Bone marrow (tissue), 2 donors: ENCODE data around the gene POU1F1.
A peak's percentile ranks its signal among the peaks of the same experiment; 100 is the strongest.
"Not testable (repeated sequence)": the region's sequence is repeated elsewhere in the genome, so short reads cannot be mapped to it uniquely, and the experiment has no call there.

Experiments
- DNase-seq, 2 donors: peaks; one replicate each; lab custom pipeline; 2025; lab: John Stamatoyannopoulos, UW

The POU1F1 gene, protein sequence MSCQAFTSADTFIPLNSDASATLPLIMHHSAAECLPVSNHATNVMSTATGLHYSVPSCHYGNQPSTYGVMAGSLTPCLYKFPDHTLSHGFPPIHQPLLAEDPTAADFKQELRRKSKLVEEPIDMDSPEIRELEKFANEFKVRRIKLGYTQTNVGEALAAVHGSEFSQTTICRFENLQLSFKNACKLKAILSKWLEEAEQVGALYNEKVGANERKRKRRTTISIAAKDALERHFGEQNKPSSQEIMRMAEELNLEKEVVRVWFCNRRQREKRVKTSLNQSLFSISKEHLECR

DNA sequence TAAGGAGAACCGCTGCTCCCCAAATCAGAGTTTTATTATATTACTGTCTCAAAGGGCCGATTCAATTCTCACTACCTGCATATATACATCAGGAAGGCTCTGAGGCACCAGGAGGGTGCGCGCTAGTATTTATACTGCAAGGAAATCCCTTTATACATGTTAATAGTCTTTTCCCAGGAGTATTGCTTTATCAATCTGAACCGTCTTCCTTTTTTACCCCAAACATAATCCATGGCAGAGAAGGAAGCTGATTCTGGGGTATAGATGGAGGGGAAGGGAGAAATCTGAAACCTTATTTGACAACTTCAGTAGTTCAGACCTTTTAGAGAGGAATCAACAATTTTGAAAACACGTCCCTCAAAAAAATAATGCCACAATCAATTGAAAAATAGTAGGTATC is at the start of gene POU1F1:
Gene POU1F1 (minus strand): TSS at position 101 of the 400 bp plus-strand sequence. CDS start 122 bp downstream, outside the sequence.
- DNase-seq: no peak

DNA sequence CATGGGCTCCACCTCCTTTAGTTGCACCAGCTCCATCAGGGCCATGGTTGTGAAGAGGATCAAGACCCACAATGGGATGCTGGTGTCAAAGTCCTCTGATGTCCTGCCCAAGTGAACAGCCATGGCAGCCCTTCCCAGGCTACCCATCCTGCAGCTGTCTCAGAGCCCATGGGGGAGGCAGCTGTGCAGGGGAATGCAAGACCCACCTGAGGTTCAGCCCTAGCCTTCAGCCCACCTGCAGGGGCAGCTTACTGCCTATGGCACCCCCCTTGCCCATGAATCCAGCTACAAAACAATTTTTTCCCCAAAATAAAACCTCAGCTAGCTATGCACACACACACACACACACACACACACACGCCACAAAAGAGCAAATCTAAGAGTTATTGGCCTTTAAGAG is 48.2 kb upstream of the POU1F1 start:
- no peak for DNase-seq

DNA sequence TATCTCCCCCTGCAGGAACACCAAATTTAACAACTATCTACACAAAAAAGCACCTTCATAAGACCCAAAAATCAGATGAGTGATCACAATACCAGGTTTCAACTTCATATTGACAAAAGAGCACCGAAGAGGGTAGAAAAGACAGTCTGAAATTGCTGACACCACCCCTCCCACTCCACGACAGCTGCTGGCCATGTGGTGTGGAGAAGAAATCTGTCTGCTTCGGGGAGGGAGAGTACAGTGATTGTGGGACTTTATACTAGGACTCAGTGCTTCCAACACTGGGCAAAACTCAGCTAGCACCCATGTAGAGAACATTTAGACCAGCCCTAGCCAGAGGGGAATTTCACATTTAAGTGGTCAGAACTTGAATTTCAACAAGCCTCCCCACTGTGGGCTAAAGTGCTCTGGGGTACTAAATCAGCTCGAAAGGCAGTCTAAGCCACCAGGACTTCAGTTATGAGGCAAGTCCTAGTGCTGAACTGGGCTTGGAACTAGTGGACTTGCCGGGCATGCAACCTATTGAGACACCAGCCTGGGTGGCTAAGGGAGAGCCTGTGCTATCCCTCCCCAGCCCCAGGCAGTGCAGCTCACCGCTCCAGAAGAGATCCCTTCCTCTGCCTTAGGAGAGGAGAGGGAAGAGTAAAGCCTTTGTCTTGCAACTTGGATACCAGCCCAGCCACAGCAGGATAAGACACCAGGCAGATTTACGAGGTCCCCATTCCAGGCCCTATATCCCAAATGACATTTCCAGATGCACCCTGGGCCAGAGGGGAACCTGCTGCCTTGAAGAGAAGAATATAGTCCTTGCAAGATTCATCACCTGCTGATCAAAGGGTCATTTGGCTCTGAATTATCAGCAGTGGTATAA is 44.6 kb upstream of the POU1F1 start:
- DNase-seq: no peak

DNA sequence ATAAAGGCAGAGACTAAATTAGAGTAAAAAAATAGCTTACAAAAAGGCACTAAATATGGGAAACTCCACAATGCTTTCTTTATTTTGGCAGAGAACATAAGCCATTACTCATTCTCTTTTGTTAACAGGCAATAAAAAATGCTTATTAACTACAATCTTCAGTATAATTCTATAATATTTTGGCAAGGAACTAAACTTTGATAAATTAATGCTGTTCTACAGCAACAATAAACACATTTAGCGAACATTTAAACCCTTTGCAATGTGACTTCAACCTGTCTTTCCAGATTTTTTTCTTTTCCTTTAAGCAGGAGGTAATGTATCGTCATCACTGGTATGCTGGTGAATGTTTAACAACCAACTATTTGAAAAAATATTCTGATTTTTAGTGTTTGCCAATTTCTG is 42.2 kb upstream of the POU1F1 start:
- DNase-seq: no peak

DNA sequence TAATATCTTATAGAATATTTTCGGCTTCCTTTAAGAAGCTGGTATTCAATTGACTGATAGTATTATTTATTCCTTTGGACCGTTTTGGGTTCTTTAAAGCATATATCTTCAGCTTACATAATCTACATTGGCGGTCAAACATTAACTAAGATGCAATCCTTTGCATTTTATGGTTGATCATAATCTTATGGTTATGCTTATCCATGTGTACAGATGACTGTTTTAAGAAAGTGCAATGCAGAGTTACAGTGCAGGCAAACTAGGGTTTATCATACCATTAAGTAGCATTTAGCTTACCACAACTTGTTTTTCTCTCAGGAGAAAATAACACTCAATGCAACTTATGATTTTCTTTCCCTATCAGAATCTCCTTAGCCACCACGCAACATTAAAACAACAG is 41.4 kb upstream of the POU1F1 start:
- DNase-seq: no peak

DNA sequence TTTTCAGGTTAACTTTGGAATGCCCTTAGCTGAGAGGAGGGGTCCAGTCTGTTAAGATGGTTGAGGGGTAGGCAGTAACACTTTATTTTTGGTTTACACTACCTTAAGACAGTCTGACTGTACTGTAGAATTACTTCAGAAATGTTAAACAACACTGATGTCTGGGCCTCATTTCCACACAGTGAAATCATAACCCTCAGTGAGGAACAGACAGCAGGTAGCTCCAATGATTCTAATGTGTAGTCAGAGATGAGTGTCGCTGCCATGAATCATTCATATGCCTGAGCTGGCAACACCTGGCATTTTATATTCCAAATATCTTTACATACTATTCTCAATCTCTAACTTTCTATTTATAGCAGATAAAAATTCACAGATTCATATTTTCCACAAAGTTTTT is 37.3 kb upstream of the POU1F1 start:
- DNase-seq: no peak

DNA sequence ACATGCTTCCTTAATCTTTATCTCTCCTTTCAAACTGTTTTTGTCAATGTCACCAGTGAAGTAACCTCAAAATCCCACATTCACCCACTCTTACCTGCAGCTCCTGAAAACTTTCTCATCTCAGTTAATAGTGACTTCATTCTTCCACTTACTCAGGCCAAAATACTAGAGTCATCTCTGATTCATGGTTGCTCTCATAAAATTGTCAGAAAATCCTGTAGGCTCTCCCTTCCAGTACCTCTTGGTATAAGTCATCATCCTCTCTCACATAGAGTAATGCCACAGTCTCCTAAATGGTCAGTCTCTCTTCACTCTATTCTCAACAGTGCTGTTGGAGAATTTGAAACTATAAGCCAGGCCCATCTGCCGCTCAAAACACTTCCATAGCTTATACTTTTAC is 34.9 kb upstream of the POU1F1 start:
- no peak for DNase-seq

DNA sequence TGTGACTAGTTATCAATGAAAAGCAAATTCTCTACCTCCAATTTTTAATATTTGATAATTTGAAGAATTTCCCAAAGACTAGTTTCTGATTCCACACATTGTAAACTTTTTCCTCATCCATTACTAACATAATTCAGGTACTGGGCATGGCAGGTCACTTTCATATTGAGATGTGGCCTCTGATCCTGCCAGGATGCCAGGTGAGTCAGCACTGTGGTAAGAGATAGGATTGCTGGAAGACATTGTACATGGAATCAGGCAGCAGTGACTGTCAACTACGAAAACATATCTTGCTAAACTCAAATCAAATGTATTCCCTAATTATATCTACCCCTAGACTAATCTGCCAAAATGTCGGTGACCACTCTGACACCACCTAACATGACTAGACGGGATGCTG is 33.2 kb upstream of the POU1F1 start:
- DNase-seq: no peak

DNA sequence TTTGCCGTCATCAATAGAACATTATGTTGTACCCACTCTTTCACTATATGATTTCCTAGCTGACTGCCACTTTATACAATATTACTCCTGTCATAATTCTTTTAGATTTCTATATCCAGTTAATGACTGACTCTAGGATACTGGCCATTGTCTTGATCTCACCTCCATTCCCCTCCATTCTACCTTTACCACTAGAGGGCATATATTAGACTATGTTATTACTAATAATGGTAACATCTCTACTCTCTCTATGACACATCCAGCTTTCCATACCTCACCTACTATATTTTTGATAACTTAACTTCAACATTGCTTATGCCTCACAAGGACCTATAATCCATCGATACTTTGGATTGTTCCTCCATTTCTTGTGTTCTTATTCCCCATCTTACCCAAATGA is 31.4 kb upstream of the POU1F1 start:
- DNase-seq: no peak

DNA sequence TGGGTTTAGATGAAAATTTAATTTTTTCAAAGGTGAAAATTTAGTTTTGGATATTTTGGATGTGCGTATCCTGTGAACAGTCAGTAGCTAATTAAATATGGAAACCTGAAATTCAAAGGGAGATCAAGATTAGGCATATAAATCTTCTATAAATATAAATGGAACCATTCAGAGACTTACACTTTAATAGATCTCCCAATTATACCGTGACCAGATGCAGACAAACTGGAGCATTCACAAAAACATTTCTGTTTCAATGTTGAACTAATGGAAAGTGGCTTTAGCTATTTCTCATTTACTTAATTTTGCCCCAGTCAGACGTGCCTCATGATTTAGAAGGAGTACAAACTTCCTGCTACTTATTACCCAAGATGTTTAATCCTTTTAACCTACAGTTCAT is 29.1 kb upstream of the POU1F1 start:
- DNase-seq: no peak

DNA sequence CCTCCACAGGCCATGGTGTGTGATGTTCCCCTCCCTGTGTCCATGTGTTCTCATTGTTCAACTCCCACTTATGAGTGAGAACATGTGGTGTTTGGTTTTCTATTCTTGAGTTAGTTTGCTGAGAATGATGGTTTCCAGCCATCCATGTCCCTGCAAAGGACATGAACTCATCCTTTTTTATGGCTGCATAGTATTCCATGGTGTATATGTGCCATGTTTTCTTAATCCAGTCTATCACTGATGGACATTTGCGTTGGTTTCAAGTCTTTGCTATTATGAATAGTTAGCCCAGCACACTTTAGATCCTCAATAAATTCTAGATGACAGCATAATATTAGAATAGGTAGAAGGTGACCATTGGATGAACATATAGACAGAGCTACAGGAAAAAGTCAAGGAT is 28.6 kb upstream of the POU1F1 start:
- not testable (repeated sequence) for DNase-seq

DNA sequence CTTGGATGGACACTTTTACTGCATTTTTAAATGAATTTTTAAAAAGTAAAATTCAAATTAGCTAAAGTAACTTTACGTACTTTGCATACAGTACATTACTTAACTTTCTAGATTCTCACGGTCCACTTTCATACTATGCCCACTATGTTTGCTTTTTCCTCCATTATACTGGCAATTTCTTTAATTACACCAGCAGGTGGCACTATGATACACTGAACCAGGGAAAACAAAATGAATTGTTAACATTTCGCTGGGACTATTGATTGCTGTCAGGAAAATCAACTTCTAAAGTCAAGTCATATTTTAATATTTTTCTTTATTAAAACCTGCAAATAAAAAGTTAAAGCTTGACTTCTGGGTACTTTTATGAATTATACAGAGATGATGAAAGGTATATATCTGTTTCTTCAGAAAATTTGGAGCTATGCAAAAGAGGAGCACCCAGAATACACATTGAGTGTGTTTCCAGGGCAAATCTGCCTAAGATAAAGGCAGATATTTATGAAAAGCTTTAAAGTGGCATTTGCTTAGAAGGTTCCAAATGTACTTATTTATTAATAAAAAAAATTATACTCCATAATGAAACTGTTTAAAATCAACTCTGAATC is 21.8 kb upstream of the POU1F1 start:
- peak in 1 of 2 donors; percentile 56 for DNase-seq

DNA sequence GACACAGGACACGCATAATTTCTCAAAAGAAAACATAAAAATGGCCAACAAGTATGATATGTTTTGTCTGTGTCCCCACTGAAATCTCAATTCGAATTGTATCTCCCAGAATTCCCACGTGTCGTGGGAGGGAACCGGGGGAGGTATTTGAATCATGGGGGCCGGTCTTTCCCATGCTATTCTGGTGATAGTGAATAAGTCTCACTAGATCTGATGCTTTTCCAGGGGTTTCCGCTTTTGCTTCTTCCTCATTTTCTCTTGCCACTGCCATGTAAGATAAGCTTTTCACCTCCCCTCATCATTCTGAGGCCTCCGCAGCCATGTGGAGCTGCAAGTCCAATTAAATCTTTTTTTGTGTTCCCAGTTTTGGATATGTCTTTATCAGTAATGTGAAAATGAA is 12.1 kb upstream of the POU1F1 start:
- DNase-seq: no peak

DNA sequence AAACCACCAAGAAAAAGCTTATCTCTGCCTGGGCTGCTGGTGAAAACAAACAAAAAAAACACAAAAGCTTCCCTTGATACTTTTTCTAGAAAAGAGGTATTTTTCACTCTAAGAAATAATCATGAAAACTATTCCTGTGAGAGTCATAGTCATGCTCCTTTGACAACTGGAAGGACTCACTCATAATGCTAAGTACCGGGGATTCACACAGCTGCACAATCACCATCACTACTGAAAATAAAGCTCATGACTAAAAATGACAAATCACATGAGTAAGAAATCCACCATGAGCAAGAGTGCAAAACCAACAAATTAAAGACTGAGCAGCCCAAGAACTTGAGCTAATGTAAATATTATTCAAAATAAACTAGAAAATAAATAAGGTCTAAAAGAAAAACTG is 10.6 kb upstream of the POU1F1 start:
- no peak for DNase-seq

DNA sequence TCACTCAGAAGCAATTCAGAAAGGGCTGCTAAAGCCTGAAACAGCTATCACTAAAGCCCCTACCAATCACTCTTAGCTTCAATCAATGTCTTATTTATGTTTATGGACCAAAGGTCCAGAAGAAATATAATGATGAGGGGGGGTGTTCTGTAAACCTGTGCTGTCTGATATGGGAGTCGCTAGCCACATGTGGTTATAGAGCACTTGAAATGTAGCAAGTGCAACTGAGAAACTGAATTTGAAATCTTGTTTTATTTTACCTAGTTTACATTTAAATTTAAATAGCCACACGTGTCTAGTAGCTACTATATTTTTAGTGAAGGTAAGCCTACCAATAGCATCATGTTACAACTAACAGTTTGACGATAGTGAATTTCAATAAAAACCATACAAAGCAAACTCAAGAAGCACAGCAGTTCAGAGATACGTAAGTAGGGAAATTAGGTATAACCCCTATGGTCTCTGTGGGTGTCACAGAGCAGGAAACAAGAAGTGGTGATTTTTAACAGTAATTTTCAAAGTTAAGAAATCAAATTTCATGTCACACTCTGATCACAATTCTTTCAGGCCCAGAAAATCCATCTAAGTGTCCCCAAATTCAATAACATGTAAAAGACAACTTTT is 3.6 kb downstream of the POU1F1 start:
- DNase-seq: no peak

DNA sequence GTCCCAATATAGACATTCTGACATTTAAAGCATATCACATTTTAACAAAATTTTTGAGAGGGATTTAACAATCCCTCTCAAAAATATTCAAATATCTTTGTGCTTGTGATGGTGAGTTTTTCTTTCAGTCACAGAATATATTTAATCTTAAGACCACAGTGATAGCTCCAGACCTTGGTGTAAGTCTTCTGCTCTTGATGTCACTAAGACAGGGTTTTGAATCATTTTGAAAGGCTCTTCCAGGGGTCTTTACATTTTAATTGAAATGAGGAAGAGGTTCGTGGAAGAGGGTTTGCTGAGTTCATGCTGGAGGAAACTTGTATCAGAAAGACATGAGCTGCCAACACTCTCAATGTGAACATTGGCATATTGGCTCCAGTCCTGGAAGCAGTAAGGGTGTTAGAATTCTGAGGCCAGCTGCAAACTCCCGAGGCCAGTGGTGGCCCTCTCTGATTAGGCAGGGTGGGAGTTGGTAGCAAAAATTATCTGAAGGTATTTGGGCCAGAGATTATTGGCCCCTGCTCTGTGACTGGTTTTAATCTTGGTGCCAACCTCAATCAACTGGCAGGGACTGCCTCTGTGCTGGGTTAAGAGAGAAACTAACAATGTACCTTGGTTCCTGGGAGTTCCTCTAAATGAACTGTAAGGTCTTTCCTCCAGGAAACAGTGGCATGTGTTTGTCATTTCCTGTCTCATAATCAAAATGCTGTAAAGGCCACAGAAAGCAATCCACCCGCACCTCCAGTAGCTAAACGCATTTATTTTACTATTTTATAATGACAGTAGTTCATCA is 5.3 kb downstream of the POU1F1 start:
- DNase-seq: peak in 1 of 2 donors; percentile 71

DNA sequence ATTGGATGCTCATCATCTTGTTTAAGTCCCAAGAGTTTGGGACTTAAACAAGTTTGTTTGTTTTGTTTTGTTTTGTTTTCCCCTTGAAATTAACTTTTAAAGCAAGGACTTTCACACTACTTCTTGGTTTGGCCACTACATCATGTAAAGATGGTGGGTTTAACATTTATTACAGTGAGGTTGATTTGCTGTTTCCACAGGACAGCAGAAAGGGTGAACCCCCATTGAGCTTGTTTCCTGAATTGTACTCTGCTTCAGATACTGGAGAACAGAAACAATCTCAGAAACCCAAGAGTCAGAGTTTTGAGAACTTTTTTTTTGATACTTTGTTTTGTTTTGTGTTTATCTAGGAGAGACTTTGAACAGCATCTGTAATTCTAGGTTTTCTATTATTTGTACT is 6.7 kb downstream of the POU1F1 start:
- no peak for DNase-seq

DNA sequence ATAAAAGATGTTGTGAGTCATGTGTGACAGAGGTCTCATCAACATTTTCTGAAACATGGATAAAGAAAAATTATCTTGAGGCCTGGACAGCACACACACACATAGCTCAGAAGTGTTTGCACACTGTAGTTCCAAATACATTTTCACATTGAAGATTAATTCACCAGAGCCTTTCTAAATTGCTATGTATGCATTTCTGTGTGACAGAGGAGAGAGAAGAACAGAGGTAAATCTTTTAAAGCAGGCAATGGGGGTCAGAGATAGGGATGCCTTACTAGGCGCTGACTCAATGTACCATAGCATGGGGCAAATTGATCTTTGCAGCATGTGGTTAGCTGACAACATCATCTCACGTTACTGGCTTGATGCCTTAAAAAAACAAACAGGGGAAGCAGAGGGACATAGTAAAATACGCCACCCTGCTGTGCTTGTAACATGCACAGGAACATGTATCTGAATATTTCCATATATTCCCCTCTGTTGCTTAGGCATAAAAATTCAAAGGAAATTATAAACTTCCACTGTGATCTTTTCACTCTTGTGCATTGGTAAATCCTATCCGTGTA is 7.7 kb downstream of the POU1F1 start:
- DNase-seq: no peak

DNA sequence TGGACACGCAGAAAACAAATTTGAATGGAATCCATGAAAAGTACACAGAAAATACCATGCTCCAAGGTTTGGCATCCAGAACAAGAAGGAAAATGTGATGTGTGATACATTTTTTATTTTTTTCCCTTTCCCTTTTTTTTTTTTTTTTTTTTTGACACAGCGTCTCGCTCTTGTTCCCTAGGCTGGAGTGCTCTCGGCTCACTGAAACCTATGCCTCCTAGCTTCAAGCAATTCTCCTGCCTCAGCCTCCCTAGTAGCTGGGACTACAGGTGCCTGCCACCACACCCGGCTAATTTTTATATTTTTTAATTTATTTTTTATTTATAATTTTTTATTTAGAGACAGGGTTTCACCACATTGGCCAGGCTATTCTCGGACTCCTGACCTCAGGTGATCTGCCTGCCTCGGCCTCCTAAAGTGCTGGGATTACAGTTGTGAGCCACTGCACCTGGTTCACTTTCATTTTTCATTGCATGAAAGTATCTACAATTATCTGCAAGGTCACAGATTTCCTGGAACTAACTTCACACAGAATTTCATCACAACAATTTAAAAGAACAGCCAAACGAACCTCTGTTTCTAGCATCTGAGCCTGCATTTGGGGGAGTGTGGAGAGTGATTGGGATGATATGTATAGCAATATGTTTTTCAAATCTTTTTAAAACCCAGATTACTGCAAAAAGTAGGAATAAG is 8.3 kb downstream of the POU1F1 start:
- no peak for DNase-seq

DNA sequence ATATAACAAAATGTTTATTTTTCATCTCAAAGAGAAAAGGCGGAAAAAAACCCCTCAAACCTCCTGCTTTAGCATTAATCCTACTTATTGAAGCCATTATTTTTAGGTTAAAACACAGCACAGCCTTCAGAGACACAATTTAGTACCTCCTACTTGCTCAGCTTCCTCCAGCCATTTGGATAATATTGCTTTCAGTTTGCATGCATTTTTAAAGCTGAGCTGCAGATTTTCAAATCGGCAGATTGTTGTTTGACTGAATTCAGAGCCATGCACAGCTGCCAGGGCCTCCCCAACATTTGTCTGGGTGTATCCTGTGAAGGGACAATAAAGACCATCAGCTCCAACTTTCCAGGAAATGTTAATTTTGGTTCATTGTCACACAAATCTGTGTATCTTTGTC is 14.5 kb downstream of the POU1F1 start:
- no peak for DNase-seq

DNA sequence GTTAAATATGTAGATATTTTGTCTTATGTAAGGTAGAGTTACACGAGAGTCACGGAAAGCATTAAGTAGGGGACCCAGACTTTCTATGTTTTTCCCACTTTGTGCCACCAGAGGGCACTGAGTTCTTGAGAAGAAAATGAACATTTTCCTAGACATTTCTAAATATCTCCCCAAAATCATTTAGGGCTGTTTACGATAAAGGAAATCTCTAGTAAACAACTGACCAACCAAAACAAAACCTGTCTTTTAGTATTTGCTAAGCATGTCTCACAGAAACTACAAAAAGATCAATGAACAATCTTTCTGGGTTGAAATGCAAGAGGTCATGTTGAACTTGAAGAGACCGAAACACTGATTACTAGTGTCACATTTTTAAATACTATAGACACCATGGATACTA is 16.1 kb downstream of the POU1F1 start:
- DNase-seq: peak in 1 of 2 donors; percentile 49
